ENCODE data around the gene TSNAXIP1.
A peak's percentile ranks its signal among the peaks of the same experiment; 100 is the strongest.
"Not testable (repeated sequence)": the region's sequence is repeated elsewhere in the genome, so short reads cannot be mapped to it uniquely, and the experiment has no call there.

TSNAXIP1 gene

DNA sequence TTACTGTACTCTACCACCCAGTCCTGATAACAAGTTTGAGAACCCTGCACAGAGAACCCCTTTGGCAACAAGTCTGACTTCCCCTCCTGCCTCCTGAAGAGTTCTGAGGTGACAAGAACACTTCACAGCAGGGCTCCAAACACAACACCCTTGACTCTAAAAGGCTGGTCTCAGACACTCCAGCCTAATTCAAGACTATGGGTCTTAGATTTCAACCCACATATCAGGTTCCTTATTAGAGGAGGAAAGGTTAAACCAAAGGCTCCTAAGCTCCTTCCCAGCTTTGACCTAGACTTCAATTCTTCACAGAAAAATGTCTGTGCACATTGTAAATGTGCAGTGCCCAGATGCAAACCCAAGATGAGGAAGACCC, 23.4 kb upstream of the TSNAXIP1 start:
- DNase-seq = no peak

DNA sequence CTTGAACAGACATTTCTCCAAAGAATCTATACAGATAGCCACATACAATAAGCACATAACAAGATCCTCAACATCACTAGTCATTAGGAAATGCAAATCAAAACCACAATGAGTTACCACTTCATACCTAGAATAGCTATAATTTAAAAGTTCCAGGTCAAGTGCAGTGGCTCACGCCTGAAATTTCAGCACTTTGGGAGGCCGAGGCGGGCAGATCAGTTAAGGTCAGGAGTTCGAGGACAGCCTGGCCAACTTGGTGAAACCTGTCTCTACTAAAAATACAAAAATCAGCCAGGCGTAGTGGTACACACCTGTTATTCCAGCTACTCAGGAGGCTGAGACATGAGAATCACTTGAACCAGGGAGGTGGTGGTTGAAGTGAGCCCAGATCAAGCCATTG, 20.2 kb upstream of the TSNAXIP1 start:
- no peak for DNase-seq

DNA sequence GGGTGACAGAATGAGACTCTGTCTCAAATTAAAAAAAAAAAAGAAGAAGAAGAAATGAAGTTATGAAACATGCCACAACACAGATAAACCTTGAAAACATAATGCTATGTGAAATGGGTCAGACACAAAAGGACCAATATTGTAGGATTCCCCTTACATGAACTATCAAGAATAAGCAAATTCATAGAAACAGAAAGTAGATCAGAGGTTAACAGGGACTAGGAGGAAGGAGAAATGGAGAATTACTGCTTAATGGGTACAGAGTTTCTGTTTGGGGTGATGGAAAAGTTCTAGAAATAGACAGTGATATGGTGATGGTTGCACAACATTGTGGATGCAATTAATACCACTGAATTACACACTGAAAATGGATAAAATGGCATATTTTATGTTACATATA, 16.6 kb upstream of the TSNAXIP1 start:
- no peak for DNase-seq

DNA sequence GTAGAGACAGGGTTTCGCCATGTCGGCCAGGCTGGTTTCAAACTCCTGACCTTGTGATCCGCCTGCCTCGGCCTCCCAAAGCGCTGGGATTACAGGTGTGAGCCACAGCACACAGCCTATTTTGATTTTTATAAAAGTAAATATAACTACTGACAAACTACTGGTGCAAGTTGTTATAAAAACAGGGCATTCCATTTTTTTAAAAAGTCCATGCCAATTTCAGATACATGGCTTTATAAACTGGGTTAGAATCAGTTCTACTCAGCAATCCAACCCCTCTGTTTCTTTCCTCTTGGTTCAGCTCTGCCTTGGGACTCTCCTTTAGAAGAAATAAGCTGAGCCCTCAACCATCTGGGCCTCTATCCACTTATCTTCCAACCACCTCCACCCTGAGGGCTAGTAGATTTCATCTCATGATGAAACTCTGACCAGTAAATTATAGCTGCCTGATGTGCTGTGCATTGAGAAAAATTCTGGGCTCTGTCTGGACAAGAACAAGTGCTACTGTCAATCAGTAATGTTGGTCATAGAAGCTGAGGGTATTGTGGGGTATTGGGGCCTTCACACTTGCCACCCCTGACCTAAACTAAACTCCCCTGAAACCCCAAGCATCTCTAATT, 10.5 kb upstream of the TSNAXIP1 start:
- DNase-seq = no peak

DNA sequence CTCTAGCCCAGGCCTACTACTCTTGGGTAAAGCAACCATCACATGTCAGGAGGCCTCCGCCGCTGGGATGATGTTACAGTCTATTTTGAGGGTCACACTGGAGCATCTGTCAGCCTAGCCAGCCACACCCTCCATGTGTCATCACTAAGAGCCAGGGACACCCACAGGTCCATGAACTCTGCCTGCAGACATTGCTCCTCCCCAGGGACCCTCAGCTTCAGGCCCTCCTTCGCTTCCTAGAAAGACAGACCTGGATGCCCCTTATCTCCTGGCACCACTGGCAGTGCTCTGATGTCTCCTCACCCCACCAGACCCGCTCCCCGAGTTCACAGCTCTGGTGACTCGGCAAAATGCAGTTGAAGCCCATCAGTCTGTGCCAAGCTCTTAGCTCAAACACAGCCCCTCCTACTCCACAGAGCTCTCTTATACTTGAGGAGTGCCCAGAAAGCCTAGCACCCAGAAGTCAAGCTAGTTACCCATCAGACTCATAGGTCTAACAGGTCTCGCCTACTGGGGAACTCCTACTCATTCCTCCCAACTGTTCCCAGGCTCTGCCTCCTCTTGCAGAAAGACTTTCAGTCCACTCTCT, 6.3 kb upstream of the TSNAXIP1 start:
- no peak for DNase-seq

DNA sequence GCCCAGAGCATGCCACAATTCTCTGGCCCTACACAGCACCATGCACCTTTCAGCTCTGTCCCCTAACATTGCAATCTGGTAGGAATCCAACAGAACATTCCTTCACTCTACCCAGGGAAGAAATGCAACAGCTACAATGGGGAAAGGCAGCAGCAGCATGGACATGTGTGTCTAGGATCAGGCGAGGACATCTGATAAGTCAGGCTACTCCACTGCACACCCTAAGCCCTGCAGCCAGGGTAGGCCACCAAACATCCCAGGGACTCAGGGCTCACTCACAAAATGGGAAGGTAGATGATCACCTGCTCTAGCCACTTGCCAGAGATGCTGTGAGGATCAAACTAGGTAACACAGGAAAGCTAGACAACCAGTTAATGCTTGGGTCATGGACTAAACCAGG, 5.4 kb upstream of the TSNAXIP1 start:
- no peak for DNase-seq

DNA sequence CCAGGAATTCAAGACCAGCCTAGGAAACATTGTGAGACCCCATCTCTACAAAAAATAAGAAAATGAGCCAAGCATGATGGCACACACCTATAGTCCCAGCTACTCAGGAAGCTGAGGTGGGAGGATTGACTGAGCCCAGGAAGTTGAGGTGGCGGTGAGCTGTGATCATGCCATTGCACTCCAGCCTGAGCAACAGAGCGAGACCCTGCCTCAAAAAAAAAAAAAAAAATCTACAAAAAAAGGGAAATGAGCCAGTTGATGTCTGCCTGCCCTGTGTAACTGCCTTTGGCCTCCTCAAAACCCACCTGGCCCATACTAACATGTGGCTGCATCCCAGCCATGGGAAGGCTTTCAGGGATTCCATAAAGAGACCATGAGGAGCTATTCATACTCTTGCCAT, 4.8 kb upstream of the TSNAXIP1 start:
- DNase-seq = peak in 4 of 6 experiments; percentile 13 to 42 (median 41)

DNA sequence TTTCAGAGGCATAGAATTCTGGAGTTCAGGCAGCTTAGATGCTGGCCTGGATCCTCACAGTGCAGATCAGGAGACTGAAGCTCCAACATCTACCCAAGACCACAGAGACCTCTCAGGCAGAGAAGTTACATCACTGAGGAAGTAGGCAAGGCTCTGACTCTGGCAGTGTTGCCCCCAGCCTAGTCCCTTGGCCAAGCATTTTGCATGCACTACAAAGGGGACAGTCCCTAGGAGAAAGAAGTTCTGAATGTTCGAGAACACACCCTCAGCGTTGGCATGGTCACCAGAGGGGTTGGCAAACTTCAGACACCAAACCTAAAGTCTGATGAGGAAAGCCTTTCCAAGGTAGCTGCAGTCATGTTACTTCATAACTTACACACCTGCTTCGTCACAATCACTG, 2.8 kb upstream of the TSNAXIP1 start:
- no peak for DNase-seq

DNA sequence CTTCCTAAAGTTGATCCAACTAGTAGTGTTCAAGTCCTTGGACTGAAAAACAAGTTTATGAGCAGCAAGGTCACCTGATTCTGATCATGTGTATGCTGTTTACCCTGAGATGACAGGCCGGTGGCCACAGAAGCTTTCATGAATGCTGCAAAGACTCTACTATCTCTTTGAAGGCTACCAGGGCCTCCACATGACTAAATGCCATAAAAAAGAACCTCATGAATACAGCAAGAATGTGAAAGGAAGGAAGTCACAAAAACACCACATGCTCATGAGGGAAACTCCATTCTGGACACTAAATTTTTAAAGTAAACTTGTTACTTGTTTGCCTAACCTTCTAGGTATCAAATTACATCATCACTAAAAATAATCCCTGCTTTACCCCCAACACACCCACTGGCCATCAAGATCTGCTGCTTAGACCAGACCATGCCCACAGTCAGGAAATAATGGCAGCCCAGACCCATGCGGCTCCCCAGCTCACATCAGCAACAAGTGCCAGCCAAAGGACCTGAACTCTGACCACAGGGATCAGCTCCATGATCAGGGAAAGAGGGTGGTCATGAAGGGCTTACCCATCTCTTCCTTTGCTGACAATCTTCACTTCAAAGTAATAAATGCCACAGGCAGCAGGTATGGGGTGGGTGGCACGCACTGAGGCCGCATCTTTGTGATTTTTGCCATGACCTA, 1.7 kb upstream of the TSNAXIP1 start:
- DNase-seq = no peak

DNA sequence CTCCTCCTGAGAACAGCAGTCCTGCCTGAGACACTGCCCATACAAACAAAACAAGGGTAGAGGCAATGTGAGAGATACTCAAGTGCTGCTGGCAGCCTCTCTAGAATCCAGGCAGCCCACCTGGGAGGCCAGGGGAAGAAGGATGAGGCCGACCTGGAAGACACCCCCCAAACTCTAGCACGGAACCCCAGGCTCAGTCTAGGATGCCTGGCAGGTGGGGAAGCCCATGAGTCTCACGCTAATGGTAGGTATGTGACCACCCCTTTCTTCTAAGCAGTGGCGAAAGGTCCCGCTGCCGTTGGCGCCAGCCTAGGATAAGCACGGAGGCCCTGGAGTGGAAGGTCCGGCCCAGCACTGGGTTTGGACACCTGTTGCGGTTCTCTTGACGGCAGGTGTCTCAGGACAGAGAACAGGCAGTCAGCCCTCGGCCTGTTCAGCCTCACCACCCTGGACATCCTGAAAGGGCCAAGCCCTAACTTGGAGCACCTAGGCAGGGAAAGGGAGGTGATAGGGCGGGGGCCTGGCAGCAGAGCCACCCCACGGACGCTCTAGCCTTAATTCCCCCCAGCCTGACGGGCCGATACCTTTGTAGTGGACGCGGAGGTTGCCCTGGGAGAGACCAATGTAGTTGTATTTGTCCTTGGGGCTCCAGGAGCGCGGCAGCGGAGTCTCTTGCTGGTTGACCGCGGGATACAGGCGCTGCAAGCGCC, 816 bp upstream of the TSNAXIP1 start:
- no peak for DNase-seq

DNA sequence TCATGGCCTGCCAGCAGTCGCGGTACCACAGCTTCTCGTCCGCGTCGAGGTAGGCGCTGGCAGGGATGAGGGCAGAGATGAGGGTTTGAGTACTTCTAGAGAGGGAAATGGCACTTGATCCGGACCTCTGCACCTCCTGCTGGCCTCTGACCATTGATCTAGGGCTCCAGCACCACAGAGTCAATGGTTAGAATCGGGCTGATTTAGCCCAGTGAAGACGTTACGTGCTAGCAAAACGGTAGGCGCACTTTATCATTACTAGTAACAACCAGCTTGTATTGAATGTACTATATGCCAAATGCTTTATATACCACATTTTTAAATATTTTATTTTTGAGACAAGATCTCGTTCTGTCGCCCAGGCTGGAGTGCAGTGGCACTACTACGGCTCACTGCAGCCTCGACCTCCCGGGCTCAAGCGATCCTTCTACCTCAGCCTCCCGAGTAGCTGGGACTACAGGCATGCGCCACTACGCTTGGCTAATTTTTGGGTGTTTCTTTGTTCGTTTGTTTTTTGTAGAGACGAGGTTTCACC, 526 bp downstream of the TSNAXIP1 start:
- DNase-seq = no peak

DNA sequence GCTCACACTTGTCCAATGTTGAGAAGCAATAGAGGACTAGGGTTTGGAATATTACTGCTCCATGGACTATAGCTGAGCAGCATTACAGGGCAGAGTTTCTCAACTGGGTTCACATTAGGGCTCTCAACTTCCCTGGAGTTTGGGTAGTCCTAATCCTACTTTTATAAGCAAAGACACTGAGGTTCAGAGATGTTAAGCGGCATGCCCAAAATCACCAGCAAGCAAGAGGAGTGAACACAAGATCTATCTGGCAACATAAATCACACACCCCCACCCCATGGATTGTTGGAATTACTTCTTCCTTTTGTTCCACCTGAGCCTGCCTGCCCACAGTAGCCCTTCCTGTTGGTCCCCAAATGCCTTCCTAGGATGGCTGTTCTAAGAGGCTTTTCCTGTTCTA, 5.2 kb downstream of the TSNAXIP1 start:
- DNase-seq = no peak

DNA sequence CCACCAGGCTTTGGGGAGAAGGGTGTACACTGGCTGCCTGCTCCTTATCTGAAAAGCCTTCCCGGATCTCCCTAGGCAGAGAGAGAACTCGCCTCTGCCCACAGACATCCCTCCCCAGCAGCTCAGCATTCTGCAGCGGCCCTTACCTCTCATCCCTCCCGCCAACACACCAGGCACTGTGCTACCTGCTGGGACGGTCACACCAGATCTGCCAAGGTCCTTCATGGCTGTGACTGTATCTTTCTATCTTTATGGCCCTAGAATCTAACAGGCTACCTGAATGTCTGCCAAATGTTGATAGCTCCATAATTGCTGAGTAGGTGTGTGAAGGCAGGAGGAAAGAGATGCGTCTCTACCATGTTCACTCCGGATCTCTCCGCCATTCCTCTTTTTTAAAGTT, 7.9 kb downstream of the TSNAXIP1 start:
- no peak for DNase-seq

DNA sequence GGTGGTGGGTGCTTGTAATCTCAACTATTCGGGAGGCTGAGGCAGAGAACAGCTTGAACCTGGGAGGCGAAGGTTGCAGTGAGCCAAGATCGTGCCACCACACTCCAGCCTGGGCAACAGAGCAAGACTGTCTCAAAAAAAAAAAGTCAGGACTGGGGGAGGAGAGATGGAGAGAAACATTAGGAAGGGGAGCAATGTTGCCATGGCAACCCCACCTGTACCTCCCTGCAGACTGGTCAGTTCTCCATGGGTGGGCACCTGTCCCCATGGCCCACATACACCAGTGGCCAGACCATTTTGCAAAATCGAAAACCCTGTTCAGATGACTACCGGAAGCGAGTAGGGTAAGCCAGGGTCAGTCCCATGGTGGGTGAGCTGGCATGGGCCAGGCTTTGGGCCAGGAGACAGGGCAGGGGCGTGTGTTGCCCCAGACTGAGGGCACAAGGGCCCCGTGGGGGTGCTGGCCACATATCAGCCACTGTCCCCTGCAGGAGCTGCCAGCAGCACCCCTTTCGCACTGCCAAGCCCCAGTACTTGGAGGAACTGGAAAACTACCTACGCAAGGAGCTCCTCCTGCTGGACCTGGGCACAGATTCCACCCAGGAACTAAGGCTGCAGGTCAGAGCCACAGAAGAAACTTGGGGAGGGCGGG, 14.0 kb downstream of the TSNAXIP1 start:
- no peak for DNase-seq

DNA sequence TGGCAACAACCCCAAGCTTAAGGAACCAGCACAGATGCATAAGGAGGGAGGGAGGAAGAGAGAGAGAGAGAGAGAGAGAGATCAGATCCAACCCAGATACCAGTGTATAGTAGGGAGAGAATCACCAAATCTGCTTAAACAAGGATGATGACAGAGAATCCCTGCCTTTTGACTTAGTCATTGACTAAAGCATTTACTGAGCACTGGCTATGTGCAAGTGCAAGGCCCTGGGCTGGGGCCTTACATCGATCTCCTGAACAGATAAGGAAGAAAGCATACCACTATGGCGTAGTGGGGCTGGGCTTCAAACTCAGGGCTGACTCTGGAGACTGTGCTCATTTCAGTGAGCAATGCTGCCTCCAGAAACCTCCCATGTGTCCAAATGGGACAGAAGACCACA, 15.8 kb downstream of the TSNAXIP1 start:
- no peak for DNase-seq

DNA sequence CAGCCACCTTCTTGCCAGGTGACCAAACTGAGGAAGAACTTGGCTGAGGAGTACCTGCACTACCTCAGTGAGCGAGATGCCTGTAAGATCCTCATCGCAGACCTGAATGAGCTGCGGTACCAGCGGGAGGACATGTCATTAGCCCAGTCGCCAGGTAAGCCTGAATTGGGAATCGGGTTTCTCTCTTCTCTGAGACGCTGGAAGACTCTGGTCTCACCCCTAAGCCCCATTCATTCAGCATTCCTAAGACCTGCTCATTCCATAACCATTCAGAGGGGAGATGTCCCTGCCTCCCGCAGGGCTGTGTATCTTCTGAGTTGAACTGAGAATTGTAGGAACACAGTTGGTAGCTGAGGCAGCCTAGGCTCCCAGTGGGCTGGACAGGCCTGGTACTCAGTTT, 18.4 kb downstream of the TSNAXIP1 start:
- no peak for DNase-seq

DNA sequence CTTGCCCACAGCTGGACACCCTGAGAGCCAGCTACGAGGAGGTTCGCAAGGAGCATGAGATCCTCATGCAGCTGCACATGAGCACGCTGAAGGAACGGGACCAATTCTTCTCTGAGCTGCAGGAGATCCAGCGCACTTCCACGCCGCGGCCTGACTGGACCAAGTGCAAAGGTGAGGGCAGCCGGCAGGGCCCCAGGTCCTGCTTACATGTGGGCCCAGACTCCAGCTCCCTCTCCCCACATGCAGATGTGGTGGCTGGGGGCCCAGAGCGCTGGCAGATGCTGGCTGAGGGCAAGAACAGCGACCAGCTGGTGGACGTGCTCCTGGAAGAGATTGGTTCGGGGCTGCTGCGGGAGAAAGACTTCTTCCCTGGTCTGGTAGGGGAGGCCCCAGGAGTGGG, 19.2 kb downstream of the TSNAXIP1 start:
- DNase-seq = no peak

DNA sequence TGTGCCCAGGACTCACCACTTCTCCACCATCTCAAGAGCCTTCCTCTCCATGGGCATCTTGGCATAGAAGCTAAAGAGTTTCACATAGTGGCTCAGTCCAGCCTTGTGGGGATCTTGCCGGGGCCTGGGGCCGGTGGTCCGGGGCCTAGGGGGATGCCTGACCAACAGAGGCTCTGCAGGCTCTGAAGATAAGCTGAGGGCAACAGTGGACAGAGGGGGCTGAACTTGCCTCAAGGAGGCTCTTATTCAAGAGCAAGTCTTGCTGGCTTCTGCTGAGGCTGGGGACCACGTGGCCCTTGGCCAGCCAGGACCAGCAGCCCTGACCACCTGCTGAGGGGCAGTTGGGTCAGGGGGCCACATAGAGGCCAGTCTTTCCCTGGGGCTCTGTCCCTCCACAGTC, 22.0 kb downstream of the TSNAXIP1 start:
- no peak for DNase-seq

DNA sequence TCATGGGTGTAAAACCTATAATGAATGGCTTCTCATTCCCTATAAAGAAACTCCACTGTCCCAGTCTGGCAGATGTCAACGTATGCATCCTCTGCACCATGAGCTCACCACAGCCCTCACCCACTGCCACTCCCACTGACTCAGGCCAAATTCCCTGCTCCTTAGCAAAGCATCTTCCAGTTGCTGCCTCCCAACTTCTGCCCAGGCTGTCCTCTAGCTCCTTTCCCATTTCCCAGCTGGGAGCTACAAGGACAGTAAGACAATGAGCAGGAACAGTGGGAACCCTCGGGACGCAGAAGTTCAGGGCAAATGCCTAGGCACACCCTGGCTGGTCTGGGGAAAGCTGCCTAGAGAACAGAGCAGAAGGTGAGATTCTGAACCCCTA, 26.3 kb downstream of the TSNAXIP1 start:
- DNase-seq = no peak

DNA sequence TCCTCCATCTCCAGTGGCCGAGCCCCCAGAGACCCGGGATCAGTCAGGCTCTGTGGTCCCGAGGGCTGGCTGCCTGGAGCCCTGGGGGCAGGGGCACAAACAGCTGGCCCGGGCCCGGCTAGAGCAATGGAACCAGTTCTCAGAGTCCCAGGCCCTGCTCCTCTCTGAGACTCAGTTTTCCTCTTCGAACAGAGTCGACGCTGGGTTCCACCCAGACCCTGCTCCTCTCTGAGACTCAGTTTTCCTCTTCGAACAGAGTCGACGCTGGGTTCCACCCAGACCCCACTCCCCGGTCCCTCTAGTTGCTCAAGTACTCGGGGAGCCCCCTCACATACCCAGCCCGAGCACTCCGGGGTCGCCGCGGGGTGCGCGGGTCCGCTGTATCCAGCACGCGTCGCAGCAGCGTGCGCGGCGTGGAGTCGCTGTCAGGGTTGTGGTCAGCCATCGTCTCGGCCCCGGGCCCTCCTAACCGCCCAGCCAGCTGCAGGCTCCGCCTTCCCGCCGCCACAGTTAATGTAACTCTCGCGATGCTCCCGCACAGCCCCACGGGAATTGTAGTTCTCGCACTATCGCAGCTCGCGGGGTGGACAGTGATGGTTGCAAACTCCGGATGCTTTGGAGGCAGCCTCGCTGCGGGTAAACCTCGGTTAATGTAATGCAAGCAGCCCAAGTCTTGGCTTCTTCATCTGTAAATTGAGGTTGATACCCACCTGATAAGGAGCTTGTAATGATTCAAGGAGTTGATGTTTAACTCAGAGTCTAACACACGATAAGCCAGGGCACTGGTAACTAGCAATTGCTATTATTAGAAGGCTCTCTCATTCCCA, 26.9 kb downstream of the TSNAXIP1 start:
- DNase-seq = peak; percentile 76 to 91 (median 88)

DNA sequence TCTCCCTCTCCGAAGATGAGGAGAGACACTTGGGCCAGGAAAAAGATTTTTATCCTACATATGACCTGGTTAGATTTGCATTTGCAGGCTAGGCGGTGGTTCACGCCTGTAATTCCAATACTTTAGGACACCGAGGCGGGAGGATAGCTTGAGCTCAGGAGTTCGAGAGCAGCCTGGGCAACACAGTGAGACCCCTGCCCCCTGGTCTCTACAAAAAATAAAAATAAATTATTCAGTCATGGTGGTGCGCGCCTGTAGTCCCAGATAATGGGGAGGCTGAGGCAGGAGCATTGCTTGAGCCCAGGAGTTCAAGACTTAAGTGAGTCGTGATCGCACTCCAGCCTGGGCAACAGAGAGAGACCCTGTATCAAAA, 27.5 kb downstream of the TSNAXIP1 start:
- no peak for DNase-seq

DNA sequence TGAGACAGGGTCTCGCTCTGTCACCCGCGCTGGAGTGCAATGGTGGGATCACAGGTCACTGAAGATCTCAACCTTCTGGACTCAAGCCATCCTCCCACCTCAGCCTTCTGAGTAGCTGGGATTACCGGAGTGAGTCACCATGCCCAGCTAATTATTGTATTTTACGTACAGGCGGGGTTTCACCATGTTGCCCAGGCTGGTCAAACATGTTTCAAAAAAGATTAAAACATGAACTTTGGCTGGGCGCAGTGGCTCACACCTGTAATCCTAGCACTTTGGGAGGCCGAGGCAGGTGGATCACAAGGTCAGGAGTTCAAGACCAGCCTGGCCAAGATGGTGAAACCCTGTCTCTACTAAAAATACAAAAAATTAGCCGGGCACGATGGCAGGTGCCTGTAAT, 30.5 kb downstream of the TSNAXIP1 start:
- not testable (repeated sequence) for DNase-seq

Data from stimulated activated naive CD4-positive, alpha-beta T cell (primary cell).